Inflammatory macrophage (primary cell): Measurements from ENCODE around the gene MIB1.
A peak's percentile ranks its signal among the peaks of the same experiment; 100 is the strongest.

Experiments used
- DNase-seq, 2 donors: peaks; one replicate each; pipeline ENCODE4 v3.0.0-alpha.2; 2020 to 2022

Gene MIB1

GRCh38 chr18:21896732-21897336, 156.2 kb downstream of the MIB1 start:
- DNase-seq: no peak

- peak; percentile 50 to 53 for DNase-seq
Observed at GRCh38 chr18:21897811-21898210, 157.2 kb downstream of the MIB1 start.

GRCh38 chr18:21900605-21901352, 160.2 kb downstream of the MIB1 start:
- DNase-seq: no peak

- DNase-seq: no peak
Observed at GRCh38 chr18:21901423-21901945, 160.9 kb downstream of the MIB1 start.

GRCh38 chr18:21903709-21904108, 163.1 kb downstream of the MIB1 start:
- DNase-seq: no peak

GRCh38 chr18:21904856-21905255, 164.3 kb downstream of the MIB1 start:
- no peak for DNase-seq

- DNase-seq: no peak
Observed at GRCh38 chr18:21907451-21907850, 166.9 kb downstream of the MIB1 start.

GRCh38 chr18:21908711-21909110, 168.1 kb downstream of the MIB1 start:
- DNase-seq: no peak

- no peak for DNase-seq
Observed at GRCh38 chr18:21910906-21911305, 170.3 kb downstream of the MIB1 start.

- DNase-seq: no peak
Observed at GRCh38 chr18:21911551-21911950, 171.0 kb downstream of the MIB1 start.

GRCh38 chr18:21912339-21913239, 172.0 kb downstream of the MIB1 start:
- DNase-seq: no peak

GRCh38 chr18:21914739-21915319, 174.2 kb downstream of the MIB1 start:
- no peak for DNase-seq

- no peak for DNase-seq
Observed at GRCh38 chr18:21915546-21915945, 175.0 kb downstream of the MIB1 start.

GRCh38 chr18:21916594-21916993, 176.0 kb downstream of the MIB1 start:
- no peak for DNase-seq

- no peak for DNase-seq
Observed at GRCh38 chr18:21918693-21919092, 178.1 kb downstream of the MIB1 start.
